Measurements from ENCODE around the gene SEC22A.

- TF ChIP-seq POLR2A (IDR thresholded peaks at IDR 0.05; ENCODE audit: extremely low read depth, insufficient read length), result no peak
- TF ChIP-seq, protein P1, sequence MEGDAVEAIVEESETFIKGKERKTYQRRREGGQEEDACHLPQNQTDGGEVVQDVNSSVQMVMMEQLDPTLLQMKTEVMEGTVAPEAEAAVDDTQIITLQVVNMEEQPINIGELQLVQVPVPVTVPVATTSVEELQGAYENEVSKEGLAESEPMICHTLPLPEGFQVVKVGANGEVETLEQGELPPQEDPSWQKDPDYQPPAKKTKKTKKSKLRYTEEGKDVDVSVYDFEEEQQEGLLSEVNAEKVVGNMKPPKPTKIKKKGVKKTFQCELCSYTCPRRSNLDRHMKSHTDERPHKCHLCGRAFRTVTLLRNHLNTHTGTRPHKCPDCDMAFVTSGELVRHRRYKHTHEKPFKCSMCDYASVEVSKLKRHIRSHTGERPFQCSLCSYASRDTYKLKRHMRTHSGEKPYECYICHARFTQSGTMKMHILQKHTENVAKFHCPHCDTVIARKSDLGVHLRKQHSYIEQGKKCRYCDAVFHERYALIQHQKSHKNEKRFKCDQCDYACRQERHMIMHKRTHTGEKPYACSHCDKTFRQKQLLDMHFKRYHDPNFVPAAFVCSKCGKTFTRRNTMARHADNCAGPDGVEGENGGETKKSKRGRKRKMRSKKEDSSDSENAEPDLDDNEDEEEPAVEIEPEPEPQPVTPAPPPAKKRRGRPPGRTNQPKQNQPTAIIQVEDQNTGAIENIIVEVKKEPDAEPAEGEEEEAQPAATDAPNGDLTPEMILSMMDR (IDR thresholded peaks at IDR 0.05; ENCODE audit: low read depth, low read length), result no peak
Measured at GRCh38 chr3:123312331-123313265, 110.9 kb downstream of the SEC22A start.
